NCI-H460 (cell line): ENCODE data around the gene COX4I2. TPM values are rescaled to one million over a fixed set of nuclear protein-coding genes. Genes with fewer than 3 reads are reported as not detected.
"Not testable (repeated sequence)": the region's sequence is repeated elsewhere in the genome, so short reads cannot be mapped to it uniquely, and the experiment has no call there.

ENCODE experiments used
- DNase-seq: peaks from one replicate; pipeline ENCODE4 v3.0.0-alpha.2; 2016; ENCODE audit warnings: low read depth; ENCODE audit errors: extremely low read depth
- polyA plus RNA-seq: library from polyadenylated mRNA; depleted of rRNA; stranded (reverse); fragments of >200 nt; gene quantifications from 2 replicates; pipeline ENCODE4 v1.2.3, GENCODE V29; 2014; cell fraction: nucleus; rRNA removed
- total RNA-seq: library from RNA; depleted of rRNA; stranded (reverse); fragments of >200 nt; shearing (Covaris generic); gene quantifications from 2 replicates; pipeline ENCODE4 v1.2.3, GENCODE V29; 2014; rRNA removed

COX4I2 gene
- not detected in 2 replicates for total RNA-seq
- polyA plus RNA-seq, result not detected in 2 replicates

GRCh38 chr20:31637660-31638059, at the start of gene COX4I2:
Gene COX4I2 (plus strand): TSS chr20:31637912. CDS start chr20:31639018, 1,106 bp downstream.
- no peak for DNase-seq

- no peak for DNase-seq
These were observed 46.9 kb upstream of the COX4I2 start for GRCh38 chr20:31590717-31591225.

- DNase-seq, result peak; percentile 83
These were observed 44.3 kb upstream of the COX4I2 start for GRCh38 chr20:31593221-31594001.

GRCh38 chr20:31594002-31594557, 43.6 kb upstream of the COX4I2 start:
- DNase-seq, result no peak

- DNase-seq, result no peak
These were observed 42.9 kb upstream of the COX4I2 start for GRCh38 chr20:31594558-31595379.

GRCh38 chr20:31595380-31595653, 42.4 kb upstream of the COX4I2 start:
- no peak for DNase-seq

- DNase-seq, result no peak
These were observed 41.9 kb upstream of the COX4I2 start for GRCh38 chr20:31595654-31596411.

- not testable (repeated sequence) for DNase-seq
These were observed 41.3 kb upstream of the COX4I2 start for GRCh38 chr20:31596412-31596715.

GRCh38 chr20:31596831-31597480, 40.8 kb upstream of the COX4I2 start:
- DNase-seq, result no peak

- DNase-seq, result no peak
These were observed 40.2 kb upstream of the COX4I2 start for GRCh38 chr20:31597481-31597855.

- no peak for DNase-seq
These were observed 35.3 kb upstream of the COX4I2 start for GRCh38 chr20:31602431-31602778.

GRCh38 chr20:31602779-31603441, 34.8 kb upstream of the COX4I2 start:
- no peak for DNase-seq

GRCh38 chr20:31603822-31604566, 33.7 kb upstream of the COX4I2 start:
- DNase-seq, result peak; percentile 94

- DNase-seq, result no peak
These were observed 33.1 kb upstream of the COX4I2 start for GRCh38 chr20:31604567-31605030.

GRCh38 chr20:31605031-31605901, 32.4 kb upstream of the COX4I2 start, which contains the start of gene ID1:
Gene ID1 (plus strand): TSS chr20:31605289. CDS start chr20:31605388, 99 bp downstream.
- DNase-seq, result peak; percentile 97

GRCh38 chr20:31605902-31606803, 31.6 kb upstream of the COX4I2 start:
- no peak for DNase-seq
